HG02970 (cell line): ENCODE results near the gene ZNF217.
"Not testable (repeated sequence)": the region's sequence is repeated elsewhere in the genome, so short reads cannot be mapped to it uniquely, and the experiment has no call there.

ENCODE experiments used
- ATAC-seq: cut with Tn5 transposase; IDR thresholded peaks from one replicate; pipeline ENCODE4 v1.9.1; 2021; ENCODE audit warnings: mild to moderate bottlenecking, moderate library complexity, moderate number of reproducible peaks; ENCODE audit not compliant: unreplicated experiment, low FRiP score

ZNF217 gene

DNA sequence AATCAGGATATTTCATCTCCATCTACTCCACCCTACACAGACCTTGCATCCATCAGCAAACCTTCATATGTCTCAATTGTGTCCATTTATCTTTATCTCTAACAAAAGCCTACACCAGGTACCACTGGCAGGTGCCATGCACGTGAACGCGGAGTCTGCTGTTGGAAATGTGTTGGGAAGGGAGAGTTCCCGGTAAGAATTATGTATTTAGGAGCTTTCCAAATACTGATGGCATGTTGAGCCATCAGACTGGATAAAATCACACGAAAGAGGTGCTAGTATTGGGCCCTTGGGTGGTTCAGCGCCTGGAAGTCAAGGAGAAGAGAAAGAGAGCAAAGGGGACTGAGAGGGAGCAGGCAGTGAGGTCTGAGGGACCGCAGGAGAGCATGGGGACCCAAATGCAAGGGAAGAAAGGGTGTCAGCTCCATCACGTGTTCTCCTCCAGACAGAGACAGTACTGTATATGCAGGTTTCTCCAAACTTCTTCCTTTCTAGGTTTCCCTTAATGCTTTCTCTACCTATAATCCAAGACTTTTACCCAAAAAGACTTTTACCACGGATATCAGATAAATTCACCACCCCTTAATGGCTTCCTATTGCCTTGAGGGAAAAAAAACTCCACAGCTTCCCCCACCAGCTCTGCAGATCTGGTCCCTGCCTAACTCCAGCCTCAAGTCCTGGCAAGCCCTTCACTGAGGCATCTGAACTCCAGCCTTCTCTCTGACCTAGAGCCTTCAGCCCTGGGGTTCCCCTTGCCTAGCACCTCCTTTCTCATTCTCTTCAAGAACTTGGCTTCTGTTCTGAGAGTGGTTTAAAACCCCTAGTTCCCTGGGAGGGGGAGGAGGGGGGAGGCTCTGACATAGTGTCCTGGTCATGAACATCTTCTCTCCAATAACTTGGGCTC is 4.8 kb upstream of the ZNF217 start:
- ATAC-seq, result no peak

DNA sequence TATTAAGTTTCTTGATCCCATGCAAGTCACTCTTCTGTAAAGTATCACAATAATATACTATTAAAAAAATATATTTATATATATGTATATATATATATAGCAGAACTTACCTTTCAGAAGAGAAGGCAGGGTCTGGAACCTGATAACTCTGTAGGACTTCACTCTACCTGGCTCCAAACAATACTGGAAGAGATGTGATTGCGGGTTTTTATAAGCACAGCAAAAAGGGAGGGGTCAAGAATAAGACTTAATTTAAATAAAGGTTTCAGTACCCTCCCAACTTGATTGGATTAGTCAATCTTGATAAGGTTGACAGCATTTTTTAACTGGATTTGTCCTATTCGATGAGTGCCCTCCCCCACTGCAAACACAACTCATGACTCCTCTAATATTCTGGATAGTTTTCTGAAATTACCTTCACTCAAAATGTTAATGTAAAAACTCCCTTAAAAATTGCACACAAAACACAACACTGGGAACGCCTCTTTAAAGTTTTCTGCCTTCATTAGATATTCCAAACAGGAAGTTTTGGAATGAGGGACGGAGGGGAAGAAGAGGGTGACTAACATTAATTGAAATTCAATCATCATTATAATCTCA is 4.0 kb upstream of the ZNF217 start:
- no peak for ATAC-seq

DNA sequence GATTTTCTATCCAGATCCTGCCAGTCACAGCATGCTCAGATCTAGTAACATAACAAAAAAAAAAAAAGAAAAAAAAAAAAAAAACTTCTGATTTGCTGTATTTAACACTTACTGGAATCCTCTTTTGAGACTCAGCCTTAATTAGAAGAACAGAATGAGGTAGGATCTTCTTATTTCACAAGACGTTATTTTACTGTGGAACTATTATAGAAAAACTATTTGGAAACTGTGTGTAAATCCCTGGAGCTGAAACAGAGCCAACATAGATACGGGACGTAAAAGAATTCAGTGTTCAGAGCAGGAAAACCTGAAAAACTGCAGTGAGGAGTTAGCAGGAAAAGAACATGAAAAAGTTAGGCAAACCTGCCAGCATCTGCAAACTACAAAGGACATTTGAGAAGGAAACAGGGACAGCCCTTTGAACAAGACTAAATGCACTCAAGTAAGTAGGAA is 3.4 kb upstream of the ZNF217 start:
- no peak for ATAC-seq

DNA sequence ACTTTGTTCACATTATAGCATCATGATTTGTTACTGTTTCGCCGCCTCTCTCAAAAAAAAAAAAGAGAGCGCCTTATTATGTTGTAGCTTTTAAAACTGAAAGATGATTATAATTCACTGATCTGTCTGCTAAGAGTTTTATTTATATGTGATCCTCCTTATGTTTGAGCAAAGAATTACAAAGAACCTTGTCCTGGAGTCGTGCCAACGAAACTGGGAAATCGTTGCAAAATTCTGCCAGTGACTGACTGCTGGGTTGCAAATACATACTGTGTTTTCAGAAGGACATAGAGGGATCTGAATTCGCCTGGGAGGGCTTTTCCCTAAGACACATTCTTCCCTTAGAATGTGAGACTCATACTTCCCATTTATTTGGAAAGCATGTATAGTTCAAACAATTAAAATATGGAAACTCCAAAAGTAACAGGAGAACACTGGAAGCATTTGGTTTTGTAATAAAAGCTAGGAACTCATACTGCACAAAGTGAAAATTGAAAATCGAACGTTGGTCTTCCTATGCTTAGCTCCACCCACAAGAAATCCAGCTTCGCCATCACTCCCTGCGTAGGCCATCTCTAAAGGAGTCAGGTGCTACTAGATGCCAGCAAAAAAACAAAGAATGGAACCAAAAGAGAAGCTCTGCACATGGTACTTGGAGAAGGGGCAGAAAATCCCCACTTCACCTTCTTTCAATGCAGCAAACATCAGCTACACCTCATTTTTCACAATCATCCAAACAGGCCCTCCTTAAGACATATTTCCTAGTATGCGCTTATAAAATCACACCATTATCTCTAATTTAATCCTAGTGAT is 2.8 kb upstream of the ZNF217 start:
- not testable (repeated sequence) for ATAC-seq

DNA sequence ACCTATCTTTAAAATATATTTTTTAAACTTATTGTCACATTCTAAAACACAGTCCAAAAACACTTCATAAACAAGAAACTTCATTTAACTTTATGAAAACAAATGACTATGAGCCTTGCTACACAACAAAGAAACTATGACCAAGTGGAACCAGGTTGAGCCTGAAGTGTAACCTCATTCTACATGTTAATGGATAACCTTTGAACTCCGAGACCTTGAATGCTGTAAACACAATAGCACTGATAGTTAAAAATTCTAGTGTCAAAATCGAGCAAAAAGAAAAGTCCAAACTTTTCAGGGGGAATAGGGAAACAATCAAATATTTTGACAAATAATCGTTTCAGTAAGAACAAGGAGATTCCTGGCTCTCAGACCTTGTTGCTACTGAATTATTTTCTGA is 2.1 kb upstream of the ZNF217 start:
- not testable (repeated sequence) for ATAC-seq

DNA sequence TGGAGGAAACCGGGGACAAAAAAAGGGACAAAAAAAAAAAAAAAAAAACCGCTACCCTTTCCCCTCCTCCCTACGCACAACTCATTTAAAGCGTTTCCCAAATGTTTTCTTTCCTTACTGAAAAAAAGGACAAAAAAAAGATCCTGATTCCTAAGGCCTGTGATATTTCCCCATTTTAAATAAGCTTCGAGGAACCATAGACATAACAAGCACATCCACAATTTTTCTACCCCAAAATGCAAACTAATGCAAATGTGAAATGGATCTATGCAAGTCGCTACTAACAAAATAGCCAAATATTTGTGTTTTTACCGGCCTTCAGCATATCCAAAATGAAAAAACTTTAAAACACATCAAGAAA is 1.4 kb upstream of the ZNF217 start:
- ATAC-seq, result no peak

DNA sequence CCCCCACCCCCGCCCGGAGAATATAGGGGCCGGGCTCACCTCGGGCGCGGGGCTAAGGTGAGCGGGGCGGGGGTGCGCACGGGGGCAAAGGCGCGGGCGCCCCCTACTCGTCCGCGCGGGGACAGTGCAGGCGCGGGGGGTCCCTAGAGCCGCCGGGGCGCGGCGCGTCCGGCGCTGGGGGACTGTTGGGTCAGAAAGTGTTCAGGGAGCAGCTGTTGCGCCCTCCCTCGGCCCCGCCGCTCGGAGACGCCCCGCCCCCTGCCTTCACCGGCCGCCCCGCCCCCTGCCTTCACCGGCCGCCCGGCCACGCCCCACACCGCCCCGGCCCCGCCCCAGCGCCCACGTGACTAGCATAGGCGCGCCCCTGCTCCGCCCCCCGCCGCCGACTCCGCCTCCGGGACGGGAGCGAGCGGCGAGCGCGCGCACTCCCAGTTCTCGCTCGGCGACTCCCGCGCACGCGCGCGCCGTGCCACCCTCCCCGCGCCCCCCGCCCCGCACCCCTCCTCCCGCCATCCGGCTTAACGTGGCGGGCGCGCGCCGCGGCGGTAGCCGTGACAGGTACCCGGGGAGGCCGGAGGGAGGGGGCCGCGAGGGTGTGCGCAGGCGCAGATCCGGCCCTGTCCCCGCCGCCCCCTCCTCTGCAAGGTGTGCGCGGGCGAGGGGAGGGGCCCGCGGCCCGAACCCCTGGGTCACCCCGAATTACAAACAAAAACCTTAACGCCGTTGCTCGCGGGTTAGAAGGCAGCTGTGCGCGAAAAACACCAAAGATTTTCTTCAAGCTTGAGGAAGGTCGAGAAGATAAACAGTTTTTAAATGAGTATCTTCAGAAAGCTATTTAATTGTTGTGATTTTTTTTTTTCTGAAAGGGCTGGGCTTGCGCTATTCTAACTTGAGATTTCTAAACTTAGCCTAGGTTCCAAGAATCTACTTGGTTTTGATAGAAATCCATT is 704 bp upstream of the ZNF217 start:
- peak; percentile 62 for ATAC-seq

DNA sequence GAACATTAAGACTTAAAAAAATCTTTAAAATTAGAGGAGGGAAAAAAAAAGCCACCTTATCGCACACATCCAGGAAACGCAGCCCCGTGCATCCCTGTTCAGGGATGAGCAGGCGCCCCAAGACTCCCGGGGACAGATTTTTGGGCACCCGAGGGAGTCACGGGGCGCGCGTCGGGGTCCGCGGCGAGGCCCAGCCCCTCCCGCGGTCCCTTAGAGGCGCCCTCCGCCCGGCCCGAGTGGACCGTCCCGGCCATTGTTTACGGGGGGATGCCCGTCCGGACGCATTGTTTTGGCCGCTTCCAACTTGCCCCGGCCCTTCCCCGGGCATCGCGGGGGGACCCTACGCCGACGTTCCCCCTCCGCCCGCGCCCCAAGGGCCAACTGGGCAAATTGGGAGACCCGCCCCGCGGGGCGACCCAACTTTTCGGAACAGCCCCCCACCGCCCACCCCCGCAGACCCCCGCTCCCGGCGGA is 610 bp downstream of the ZNF217 start:
- no peak for ATAC-seq

DNA sequence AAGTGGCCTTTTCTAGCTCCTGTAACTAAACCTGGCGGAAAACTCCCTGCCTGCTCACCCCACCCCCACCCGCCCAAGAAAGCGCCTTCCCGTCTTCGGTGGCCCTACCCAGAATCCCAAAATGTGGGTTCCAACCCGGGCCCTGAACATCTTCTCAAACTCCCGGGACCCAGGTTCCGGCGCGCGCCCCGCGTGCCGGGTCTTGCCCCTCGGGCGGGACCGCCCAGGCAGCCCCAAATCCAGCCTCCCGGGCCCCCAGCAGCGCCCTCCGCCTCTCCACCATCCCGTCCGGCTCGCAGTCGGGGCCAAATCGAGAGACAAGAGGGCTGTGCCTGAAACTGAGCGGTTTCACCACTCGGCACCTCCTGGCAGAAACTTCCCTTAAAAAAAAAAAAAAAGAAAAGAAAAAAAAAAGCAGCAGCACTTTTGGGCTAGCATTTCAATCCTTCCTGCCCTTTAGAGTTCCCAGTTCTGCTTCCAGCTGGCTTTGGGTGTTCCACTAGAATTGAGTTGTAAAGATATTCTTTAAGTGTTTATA is 1.1 kb downstream of the ZNF217 start:
- ATAC-seq, result not testable (repeated sequence)

DNA sequence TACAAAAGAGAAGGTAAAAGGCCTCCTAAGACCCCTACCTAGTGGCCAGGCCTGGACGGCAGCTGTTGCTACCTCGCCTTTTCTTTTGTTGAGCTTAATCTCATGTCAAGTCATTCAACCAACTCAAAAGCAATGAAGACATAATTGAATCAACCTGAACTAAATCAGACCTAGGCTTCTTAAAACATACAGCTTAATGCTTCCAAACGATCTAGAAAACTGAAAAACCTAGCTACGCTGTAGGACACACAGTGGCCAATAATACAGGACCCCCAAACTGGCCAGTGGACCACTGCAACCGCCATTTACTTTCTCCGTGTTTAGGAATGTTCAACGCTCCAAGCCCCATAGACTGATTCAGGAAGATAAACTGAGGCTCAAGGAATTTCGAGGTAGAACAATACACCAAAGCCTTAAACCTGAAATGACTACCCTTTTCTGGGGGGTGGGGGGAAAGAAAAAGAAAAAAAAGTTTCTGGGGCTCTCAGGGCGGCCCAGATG is 1.6 kb downstream of the ZNF217 start:
- not testable (repeated sequence) for ATAC-seq

DNA sequence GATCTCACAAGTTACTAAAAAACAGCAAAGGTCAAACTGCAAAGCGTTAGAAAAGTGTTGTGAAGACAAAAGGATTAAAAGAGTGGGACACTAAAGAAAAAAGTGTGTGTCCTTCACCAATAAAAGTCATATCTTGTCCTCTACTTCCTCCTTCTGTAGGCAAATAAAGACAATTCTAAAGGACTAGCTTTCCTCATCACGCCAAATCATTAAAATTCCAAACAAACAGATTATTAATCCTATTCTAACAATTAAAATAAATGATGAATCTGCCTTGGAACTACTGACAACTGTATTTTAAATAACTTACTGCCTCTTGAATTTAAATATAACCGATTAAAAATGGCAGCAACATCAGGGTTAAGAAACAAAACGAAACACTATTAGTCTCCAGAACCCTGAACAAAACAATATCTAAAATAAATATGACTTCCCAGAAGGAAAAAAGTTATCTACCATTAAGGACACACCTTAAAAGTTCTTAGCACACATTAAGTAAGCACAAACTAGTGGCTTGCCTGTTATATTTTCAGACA is 2.4 kb downstream of the ZNF217 start:
- ATAC-seq, result not testable (repeated sequence)

DNA sequence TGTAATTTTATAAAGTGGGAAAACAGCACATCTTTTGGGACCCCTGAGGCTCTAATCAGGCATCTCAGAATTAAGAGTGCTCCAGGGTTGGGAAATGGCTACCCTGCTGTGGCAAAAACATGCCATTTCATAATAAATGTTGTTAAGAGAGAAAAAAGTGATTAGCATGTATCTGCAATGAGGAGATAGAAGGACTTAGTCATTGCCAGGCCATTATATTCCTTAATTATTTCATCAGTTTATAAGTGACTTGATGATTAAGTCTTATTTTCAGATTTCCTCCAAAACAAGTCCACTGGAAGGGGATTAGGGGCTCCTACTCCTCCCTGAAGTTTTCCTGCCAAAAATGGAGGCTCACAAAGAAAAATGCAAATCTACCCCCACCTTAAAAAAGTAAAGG is 3.0 kb downstream of the ZNF217 start:
- not testable (repeated sequence) for ATAC-seq

DNA sequence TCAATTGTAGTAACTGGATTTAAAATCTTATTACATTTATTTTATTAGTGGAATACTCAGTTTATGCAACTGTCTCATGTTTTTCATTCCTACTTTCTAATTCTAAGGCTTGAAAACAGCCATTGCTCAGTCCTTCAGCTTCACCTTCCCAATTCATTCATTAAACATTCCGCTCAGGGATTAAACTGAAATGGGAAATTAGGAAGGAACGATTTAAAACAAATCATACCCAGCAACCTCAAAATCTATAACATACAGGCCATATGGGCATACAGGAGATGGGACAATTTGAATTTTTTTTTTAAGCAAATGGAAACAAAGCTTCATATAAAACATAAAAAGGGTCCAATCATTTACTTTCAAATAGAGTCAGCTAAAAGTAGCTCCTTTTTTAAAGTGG is 3.5 kb downstream of the ZNF217 start:
- ATAC-seq, result not testable (repeated sequence)

DNA sequence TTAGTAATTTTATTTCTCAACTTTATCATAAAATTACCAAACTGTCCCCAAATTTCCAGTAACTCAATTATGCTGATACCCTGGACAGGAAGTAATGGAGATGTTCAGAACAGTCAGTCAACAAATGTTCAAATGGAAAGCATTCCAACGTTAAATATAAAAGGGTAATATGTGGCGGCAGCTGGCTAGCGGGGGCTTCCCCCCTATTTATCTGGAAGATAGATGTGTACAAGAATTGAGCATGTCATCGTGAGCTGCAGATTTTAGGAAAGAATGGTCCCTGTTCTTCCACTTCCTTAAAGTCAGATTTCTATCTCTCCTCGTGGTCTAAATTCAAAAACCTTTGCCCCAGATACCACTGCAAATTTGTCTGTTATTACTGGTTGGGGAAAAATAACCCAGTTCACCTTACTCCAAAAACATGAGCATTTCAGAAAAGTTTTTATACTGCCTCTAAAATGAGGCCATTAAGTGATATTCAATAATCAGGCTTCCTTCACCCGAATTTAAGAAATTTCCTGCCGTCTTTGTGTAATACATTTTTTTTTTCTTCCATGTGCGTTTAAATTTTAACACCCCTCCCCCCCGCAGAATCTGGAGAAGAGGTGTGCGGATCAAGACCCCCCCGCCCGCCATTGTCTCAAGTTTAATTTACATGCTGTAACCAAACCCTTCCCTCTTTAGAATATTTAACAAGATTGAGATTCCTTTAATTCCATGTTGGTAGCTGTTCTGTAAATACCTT is 4.1 kb downstream of the ZNF217 start:
- ATAC-seq, result not testable (repeated sequence)

DNA sequence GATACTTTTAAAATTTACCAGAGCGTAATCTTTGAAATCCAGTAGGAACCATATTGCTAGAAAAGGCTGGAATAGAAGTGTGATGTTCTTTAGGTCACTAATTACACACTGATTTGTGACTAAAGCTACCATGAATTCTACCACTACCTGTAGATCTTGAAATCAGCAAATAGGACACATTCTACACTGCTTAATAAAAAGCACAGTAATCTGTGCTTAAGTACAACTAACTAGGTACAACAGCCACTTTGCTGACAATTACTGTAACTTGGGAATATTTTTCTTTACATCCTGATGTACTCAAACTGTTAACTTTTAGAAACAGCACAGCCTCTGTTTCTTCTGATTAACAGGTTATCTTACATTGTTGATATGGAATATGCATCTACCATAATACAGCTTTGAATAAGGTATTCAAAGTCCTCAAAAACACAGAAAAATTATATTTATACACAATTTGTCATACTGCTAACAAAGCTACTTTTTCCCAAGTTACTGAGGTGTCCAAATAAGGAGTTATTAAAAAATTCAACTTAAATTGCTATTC is 6.4 kb downstream of the ZNF217 start:
- not testable (repeated sequence) for ATAC-seq

DNA sequence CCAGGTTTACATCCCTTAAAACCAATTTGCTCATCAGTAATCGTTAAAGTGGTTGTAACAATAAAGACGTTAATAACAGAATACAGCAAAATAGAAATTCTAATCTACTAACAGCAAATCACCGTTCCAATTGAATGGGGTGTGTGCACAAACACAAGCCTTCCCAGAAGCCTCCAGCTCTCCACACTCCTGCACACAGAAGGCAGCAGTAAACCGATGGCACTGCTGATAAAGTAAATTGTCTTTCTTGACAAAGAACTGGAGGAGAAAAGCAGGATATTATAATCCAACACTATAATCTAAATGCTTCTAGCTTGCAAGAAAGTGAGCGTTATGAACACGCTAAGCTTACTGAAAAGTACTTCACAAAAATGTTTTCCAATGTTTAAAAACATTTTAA is 7.0 kb downstream of the ZNF217 start:
- no peak for ATAC-seq

DNA sequence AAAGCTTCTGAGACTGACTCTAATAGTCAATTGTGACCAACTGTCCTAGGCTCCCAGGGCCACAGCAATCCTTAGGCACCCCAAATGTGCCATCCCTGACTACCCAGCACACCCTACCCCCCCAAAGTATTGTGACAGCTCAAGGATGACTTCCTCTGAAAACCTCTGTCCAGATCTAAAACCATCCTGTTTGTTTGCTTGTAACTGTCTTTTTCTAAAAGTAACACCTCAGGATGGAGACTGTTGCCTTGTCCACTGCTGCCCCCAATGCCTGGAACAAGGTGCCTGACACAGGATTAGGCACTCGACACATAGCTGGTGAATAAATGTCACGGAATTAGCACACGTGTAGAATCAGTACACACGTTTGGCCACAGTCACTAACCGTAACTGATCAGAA is 7.7 kb downstream of the ZNF217 start:
- not testable (repeated sequence) for ATAC-seq

DNA sequence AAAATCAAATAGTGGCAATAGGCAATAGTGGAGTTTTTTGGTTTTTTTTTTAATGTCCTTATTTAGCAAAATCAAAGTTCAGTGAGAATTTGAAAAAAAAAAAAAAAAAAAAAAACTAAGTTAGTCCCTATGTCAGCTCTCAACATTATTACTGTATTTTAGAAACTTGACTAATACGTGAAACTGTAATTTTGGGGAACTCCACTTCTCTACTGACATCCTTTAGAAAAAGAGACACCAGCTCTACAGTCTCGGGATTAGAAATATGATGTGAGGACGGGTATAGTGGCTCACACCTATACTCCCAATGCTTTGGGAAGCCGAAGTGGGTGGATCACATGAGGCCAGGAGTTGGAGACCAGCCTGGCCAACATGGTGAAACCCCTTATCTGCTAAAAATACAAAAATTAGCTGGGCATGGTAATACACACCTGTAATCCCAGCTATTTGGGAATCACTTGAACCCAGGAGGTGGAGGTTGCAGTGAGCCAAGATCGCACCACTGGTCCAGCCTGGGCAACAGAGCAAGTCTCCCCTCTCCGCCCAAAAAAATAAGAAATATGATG is 8.6 kb downstream of the ZNF217 start:
- not testable (repeated sequence) for ATAC-seq
